Lung microvascular endothelial cell (primary cell): Measurements from ENCODE around the gene CENPM. TPM values are rescaled to one million over a fixed set of nuclear protein-coding genes. Genes with fewer than 3 reads are reported as not detected.
"Not testable (repeated sequence)": the region's sequence is repeated elsewhere in the genome, so short reads cannot be mapped to it uniquely, and the experiment has no call there.

Experiments
- DNase-seq, 2 donors: peaks; one replicate each; pipeline versions ENCODE4 v3.0.0 to v3.0.0-alpha.2; 2010; ENCODE audit warnings: low read depth in 2 of 2
- total RNA-seq: library from RNA; depleted of rRNA; stranded (reverse); fragments of >200 nt; gene quantifications from 2 replicates; pipeline ENCODE4 v1.2.1, GENCODE V29; 2014

The CENPM gene
- total RNA-seq, 1 donor from 2014 or later = 5.4 TPM

DNA sequence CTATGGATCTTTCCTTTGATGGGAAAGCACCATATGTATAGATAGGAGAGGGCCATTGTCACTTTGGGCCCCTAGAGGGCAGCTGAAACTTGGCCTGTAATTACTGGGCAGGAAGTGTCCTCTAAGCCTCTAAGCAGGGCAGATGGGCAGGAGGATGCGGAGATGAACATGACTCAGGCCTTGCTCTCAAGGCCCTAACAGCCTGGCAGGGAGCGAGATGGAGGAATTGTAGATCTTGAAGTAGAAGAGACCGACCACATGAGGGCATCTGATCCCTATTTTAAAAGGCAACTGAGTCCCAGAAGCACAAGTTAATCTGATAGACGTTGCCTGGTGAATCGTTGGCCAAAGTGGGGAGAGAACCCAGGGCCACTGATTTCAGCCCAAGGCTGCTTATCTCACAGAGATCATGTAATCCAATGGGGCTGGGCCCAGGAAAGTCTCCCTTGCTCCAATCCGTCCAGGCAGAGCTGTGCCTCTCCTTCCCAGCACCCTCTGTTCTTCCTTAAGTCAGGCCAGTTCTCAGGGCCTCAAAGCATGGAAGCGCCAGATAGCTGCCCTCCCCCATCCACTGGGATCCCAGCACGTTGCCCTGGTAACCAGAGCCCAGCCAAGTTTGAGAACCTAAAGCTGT lies 19.8 kb upstream of the CENPM start:
- DNase-seq = peak; percentile 78 to 92

DNA sequence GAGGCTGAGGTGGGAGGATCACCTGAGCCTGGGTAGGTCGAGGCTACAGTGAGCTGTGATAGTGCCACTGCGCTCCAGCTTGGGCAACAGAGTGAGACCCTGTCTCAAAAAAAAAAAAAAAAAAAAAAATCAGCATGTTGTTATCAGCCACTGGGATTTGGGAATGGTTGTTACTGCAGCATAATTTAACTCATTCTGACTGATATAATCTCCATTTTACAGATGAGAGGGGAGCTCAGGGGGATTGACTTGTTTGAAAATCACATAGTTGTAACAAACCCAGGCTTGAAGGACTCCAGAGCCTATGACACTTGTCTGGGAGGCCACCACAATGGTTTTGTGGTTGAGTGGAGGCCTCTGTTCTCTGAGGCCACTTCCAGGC lies 19.3 kb upstream of the CENPM start:
- DNase-seq = no peak

DNA sequence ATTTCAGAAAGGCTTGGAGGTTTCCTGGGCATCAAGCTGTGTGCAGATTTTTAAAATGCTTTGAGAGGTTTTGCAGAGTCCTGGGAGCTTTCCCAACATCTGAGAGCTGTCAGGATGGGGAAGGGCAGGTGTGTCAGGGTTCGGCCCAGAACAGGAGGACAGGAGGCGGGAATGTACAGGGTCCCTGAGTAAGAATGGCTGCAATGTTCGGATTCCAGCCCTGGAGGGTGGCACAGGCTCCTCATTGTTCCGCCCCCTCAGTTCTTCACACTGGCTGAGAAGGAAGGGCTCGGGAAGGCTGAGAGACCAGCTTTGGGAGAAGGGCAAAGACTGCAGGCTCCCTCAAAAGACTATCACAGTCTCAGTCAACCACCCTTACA lies 17.1 kb upstream of the CENPM start:
- DNase-seq = no peak

DNA sequence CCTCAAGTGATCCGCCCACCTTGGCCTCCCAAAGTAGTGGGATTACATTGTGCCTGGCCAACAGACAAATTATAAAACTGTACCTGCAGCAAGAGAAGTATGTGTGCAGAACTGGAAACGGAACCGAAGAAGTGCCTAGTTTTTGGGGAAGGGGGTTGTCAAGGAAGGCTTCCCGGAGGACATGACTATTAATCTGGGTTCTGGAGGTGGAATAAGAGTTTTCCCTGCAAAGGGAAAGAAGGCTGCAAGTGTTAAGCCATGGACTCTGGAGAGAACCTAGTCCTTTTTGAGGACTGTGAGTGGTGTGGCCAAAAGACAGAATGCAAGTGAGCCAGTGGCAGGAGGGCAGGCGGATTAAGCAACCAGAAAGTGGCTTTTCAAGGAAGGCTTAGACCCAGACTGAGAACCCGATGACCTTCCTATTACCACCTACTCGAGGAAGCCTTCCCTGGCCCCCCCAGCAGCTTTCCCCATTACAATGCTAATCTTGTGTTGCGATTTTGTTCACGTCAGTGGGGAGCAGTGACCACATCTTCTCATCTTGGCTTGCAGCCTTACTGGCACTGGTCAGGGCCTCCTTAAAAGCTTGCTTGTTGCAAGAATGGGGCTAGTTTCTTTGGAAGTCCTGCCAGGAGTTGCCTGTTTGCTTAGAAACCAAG lies 16.6 kb upstream of the CENPM start:
- DNase-seq = no peak

DNA sequence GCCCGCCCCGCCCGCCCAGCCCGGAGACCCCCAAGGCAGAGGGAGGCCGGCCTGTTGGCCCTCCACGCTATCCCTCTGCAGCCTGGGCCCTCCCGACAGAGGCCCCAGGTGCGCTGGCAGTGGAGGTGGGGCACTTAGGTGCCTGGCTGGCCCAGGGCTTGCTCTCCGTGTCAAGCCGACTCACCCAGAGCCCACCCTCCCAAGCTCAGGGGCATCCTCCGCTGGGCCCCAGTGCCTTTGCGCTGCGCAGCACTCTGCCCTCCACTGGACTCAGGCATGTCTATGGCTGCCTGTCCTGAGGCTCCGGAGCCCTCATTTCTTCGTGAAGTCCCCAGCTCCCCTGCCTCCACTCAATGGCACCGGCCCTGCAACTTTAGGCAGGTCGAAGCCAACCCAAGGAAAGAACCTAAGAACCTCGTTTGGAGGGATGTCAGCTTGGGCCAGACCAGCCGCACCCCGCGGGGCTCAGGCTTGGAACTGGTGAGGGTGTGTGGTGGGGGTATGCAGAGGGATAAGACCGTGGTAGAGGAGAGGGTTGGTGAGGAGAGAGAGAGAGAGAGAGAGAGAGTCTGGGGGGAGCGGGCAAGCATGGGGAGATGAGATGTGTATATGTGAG lies 11.1 kb upstream of the CENPM start:
- no peak for DNase-seq

DNA sequence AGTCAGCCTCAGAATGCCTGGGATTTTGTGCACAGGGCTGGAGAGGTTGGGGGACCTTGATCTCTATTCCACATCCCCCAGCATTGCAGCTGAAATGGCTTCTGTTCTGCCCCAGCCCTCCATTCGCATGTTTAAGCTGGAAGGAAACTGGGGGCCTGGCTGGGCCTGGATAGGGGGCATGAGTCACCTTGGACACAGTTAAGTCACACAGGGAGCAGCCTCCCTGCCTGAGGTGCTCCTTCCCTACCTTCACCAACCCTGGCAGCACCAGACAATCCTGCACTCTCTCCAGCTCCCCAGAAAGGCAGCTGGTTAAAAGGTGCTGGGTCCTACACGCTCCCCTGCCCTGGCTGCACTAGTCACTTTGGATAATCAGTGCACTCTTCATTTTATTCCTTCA lies 5.8 kb upstream of the CENPM start:
- no peak for DNase-seq

DNA sequence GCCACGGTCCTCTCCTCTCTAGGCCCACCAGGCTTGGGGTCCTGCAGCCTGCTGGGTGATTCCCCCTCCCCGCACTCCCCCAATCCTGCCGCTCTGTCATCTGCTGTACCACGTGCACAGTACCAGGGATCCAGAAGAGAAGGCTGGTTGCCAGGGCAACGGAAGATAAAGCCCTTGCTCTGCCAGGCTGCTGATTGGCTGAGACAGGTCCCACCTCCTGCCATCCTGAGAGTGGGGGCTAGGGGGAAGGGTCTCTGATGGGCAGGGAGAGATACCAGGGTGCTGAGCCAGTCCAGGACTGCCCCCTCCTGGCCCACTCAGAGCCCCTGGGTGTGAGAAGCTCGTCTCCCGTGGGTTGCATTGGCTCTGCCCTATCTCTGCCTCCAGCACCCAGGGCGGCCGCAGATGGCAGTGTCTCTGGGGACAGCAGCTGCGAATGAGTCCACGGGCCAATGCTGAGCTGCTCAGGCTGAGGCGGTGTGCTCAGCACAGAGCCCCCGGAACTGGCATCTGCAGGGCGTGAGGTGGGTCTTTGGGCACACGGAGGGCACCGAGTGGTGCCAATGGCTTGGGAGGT lies 5.0 kb upstream of the CENPM start, which contains the start of gene SMIM45:
TSS of gene SMIM45 (plus strand) at position 253 of the 577 bp plus-strand sequence.
- DNase-seq = no peak

DNA sequence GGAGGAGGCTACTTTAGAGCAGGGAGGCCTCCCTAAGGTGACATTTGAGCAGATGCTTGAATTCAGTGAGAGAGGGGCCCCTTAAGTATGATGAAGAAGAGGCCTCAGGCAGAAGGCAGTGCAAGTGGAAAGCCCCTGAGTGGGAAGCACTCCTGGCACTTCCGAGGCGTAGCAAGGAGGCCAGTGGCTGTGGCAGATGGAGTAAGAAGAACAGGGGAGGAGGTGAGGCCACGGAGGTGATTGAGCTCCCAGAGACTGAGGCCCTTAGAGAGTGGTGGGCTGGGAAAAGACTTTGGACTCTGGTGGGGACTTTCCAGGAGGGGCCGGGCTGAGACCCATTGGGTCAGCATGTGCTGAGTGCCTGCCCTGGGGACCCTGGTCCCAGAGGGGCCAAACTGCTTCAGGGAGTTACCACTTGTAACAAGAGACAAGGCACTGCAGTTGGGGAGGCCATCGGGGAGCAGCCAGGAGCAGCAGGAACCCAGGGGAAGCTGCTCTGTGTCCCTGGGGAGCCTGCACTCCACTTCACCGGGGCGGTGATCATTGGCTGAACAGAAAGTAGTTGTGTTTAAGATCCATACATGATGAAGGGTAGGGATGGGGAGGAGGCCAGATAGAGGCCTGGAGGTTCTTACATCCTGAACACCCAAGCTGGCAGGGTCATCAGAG lies 2.5 kb upstream of the CENPM start:
- no peak for DNase-seq

DNA sequence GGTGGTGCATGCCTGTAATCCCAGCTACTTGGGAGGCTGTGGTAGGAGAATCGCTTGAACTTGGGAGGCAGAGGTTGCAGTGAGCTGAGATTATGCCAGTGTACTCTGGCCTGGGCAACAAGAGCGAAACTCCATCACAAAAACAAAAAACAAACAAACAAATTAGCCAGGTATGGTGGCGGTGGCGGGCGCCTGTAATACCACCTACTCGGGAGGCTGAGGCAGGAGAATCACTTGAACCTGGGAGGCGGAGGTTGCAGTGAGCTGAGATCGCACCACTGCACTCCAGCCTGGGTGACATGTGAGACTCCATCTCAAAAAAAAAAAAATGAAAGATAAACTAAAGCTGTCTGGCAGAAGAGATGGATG lies 2.0 kb upstream of the CENPM start:
- DNase-seq = not testable (repeated sequence)

DNA sequence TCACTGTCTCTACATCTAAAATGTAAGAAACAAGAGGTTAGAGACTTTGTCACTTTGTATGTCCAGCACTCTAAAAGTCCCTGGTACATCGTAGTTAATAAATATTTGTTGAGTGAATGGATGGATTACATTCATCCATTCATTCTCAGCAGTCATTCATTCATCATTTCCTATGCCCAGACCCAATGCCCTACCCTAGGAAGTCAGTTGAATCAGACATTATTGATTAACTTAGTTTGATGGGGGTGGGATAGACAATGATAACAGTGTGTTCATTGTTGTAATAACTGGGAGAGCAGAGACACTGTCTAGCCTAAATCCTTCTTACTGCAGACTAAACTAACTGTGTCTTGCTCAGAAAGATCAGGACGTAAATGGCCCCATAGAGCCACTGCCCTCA lies 1.2 kb upstream of the CENPM start:
- DNase-seq = no peak

DNA sequence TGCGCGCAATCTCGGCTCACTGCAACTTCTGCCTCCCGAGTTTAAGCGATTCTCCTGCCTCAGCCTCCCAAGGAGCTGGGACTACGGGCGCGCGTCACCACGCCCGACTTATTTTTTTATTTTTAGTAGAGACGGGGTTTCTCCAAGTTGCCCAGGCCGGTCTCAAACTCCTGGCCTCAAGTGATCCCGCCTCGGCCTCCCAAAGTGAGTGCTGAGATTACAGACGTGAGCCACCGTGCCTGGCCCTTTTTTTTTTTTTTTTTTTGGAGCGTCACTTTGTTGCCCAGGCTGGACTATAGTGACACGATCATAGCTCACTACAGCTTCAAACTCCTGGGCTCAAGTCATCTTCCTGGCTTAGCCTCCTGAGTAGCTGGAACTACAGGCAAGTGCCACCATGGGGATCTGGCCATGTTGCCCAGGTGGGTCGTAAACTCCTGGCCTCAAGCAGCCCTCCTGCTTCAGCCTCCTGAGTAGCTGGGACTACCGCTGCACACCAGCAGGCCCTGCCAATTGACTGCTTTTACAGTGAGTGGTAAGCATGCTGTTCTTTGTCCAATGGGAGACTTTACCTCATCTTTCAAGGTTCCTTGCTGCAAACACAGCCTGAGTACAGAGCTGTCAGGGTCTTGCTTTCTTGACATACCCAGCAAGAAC lies 600 bp upstream of the CENPM start:
- DNase-seq = no peak

DNA sequence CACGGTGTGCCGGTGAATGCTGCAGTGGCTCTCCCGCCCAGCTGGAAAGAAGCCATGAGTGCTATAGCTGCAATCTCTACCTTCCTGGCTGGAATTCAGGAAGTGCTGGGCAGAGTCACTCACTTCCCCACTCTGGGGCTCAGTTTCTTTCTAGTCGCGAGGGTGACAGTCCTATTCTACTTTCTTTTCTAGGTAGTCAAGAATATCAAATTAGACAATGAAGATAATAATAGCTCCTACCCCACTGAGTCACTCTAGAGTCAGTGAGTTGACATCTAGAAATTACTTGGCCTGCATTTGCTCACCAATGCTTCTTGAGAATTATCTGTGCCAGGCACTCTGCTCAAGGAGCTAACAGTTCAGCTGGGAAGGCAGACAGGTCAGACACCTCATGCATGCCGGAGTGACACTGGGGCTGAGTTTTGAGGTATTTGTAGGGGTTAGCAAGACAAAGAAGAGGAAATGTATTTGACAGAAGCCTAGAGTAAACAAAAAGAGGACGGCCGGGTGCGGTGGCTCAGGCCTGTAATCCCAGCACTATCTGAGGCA lies 3.2 kb downstream of the CENPM start:
- DNase-seq = peak; percentile 46 to 59

DNA sequence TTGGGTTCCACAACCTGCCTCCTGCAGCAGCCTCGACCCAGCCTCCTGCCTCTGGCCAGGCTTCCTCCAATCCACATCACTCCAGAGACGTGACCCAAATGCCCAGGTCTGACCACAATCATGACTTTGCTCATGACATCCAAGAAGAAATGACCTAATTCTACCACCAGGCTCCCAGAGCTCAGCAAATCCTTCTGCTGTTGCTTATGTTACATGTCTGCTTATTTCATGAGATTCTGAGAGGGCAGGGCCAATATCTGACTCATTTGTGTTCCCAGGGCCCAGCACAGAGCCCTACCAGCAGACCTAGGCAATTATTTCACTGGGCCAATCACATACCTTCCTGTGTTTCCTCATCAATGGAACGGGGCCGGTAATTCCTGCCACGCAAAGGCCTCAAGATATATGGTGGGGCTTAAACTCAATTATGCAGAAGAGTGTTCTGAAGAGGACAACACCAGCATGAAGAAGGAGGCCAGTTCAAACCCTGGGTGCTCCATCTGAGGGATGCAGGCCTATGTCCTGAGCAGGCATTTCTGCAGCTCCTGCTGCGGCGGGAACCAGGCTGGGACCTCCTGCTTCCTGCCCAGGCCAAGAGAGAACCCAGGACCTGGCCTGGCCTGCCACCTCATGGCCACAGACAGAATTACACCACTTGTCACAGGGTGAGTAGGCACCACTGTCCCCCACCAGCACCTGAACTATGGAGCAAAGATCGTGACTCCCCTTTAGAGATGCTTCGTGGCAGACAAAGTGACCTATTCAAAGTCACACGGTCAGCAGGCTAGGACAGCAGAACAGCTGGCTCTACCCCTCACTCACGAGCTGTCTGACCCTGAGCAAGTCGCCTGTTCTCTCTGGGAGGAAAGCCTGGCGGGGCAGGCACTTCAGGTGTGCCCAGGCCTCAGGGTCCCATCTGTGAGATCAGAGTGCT lies 5.9 kb downstream of the CENPM start:
- peak; percentile 80 to 88 for DNase-seq

DNA sequence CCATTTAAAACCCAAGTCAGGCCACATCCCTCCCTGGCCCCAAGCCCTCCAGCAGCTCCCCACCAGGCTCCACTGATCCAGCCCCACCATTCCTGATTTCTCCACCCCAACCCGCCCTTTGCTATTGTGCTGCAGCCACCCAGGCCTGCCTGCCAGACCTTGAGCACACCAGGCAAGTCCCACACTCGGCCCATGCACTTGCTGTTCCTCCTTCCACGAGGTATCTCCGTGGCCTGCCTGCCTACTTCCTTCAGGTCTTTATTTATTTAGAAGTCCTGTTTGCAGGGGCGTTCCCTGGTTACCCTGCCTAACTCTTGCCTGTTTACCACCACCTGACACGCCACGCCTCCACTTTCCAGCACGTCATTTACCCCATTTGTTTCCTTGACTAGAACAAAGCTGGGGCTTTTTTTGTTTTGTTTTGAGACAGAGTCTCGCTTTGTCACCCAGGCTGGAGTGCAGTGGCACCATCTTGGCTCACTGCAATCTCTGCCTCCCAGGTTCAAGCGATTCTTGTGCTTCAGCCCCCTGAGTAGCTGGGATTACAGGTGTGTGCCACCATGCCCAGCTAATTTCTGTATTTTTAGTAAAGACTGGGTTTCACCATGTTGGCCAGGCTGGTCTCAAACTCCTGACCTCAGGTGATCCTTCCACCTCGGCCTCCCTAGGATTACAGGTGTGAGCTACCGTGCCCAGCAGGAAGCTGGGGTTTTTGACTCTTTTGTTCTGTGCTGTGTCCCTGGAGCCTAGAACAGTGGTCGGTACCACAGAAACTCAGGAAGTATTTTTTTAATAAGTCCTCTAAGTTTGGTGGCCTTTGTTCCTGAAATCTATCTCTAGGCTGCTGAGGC lies 6.7 kb downstream of the CENPM start:
- no peak for DNase-seq

DNA sequence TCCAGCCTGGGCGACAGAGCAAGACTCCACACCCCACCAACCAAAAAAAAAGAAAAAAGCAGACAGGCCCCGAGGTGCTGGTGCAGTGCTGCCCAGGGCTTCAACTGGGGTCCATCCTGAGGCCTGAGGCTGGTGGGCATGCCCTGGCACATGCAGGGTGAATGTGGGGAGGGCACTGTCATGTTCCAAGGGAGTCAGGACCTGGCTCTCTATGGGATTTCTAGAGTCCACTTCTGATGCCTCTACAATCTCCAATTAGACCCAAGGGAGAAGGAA lies 10.1 kb downstream of the CENPM start:
- DNase-seq = no peak

DNA sequence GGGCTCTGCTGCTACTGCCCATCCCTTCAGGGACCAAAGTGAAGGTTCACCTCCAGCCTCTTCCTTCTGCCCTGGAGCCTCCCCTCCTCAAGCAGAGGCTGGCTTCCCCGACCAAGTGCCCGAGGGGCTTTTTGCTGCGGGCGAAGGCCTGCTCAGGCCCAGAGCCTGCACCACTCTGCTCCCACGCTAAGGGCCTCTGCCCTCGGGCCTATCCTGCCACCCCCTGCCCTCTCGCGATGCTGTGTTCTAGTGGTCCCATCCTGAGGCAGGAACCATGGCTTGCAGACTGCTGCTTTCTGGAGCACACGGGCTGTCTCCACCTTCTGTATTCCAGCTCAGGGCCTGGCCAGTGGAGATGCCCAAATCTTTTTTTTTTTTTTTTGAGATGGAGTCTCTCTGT lies 11.4 kb downstream of the CENPM start:
- DNase-seq = no peak

DNA sequence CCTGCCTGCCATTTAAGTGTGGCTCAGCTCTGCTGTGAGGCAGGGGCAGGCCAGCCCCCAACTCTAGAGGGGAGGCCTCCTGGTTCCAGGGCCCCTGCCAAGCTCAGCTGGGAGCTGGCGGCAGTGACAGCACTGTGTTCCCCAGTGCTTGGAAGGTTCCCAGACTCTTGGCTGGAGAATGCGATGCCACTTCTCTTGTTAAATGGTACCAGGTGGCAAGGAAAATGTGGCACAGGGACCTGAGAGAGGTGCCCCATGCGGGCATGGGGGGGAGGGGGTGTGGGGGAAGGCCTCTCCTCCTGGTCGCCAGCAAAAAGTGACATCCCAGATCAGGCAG lies 12.0 kb downstream of the CENPM start:
- no peak for DNase-seq

DNA sequence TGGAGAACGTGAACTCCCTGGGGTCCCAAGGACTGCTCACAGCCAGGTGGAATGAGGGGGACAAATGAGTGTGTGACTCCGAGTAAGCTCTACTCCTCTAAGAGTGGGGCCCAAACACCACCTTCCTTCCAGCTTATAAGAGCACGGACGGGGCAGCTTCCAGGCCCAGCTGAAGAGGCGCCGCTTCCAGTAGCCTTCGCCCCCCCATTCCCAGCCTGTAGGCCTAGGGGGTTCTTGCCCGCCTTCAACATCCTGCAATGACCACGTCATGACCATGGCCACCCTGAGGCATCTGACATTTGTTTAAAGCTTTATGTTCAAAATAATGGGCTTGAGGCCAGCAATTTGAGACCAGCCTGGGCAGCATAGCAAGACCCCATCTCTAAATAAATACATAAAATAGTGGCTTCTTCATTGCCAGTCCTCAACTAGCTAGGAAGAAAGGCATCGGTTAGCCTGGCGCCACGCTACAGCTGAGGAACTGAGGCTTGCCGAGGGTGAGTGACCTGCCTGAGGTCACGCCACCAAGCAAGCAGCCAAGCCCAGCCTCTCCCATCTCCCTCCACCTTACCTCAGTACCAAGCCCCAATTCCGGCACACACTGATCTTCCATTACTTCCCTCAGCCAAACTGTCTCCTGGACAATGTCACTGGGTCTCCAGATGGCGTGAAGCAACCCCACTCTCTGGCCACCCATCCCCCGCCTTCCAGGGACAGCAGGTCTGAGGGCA lies 12.5 kb downstream of the CENPM start:
- no peak for DNase-seq
